GM12891 (cell line): ENCODE data around the gene RAET1G.

Experiments
- DNase-seq: peaks from one replicate; pipeline ENCODE4 v3.0.0; 2011; ENCODE audit warnings: low spot score; ENCODE audit not compliant: insufficient read length
- FAIRE-seq: peaks from 2 replicates; lab custom pipeline; 2011; peaks lifted over from hg19 to GRCh38; lab: Jason Lieb, UNC
- PAX5 ChIP-seq: IDR thresholded peaks from 2 replicates; pipeline ENCODE4 v1.6.1; 2011; ENCODE audit warnings: low read length, moderate library complexity, mild to moderate bottlenecking; ENCODE audit not compliant: insufficient read depth, severe bottlenecking
- POLR2A ChIP-seq: IDR thresholded peaks from 2 replicates; pipeline ENCODE4 v1.6.1; 2011; ENCODE audit warnings: low read depth, low read length, control low read depth
- POLR2AphosphoS5 ChIP-seq: IDR thresholded peaks from 2 replicates; pipeline ENCODE4 v1.6.1; 2011; ENCODE audit warnings: low read depth, low read length, control low read depth
- POU2F2 ChIP-seq: IDR thresholded peaks from 2 replicates; pipeline ENCODE4 v1.6.1; 2011; ENCODE audit warnings: low read depth, mild to moderate bottlenecking, control low read depth, low read length, moderate library complexity
- SPI1 ChIP-seq: IDR thresholded peaks from 2 replicates; pipeline ENCODE4 v1.6.1; 2011; ENCODE audit warnings: low read depth, low read length, control low read depth
- TAF1 ChIP-seq: IDR thresholded peaks from 2 replicates; pipeline ENCODE4 v1.6.1; 2011; ENCODE audit warnings: low read depth, low read length, control low read depth

Gene RAET1G

GRCh38 chr6:149877659-149878058, 45.3 kb downstream of the RAET1G start:
- DNase-seq, result no peak
- no peak for FAIRE-seq
- TF ChIP-seq TAF1 (no peak), POLR2A (no peak), PAX5 (no peak), SPI1 (no peak), POU2F2 (no peak), POLR2AphosphoS5 (no peak)

- FAIRE-seq, result no peak
Observed at GRCh38 chr6:149876241-149876933, 46.5 kb downstream of the RAET1G start.

GRCh38 chr6:149872233-149872632, 50.7 kb downstream of the RAET1G start:
- DNase-seq (no peak), FAIRE-seq (no peak)
- TF ChIP-seq POLR2AphosphoS5 (no peak), POLR2A (no peak), SPI1 (no peak), POU2F2 (no peak), TAF1 (no peak)

More at GRCh38 chr6:149876241-149876933, 46.5 kb downstream of the RAET1G start:
- DNase-seq, result no peak
- TF ChIP-seq TAF1 (no peak), SPI1 (no peak), PAX5 (no peak), POU2F2 (no peak), POLR2AphosphoS5 (no peak), POLR2A (no peak)

GRCh38 chr6:149871182-149871581, 51.7 kb downstream of the RAET1G start:
- no peak for FAIRE-seq
- TF ChIP-seq TAF1 (no peak), SPI1 (no peak), POLR2AphosphoS5 (no peak), POU2F2 (no peak), PAX5 (no peak), POLR2A (no peak)

GRCh38 chr6:149869275-149869892, 53.5 kb downstream of the RAET1G start:
- DNase-seq, result no peak
- no peak for TF ChIP-seq POU2F2
- TF ChIP-seq POLR2A, result no peak
- no peak for TF ChIP-seq POLR2AphosphoS5
- no peak for TF ChIP-seq TAF1
- TF ChIP-seq SPI1, result no peak
- no peak for TF ChIP-seq PAX5
- no peak for FAIRE-seq

More at GRCh38 chr6:149871182-149871581, 51.7 kb downstream of the RAET1G start:
- DNase-seq, result no peak

GRCh38 chr6:149867876-149868640, 54.9 kb downstream of the RAET1G start:
- DNase-seq (no peak), FAIRE-seq (no peak)
- TF ChIP-seq PAX5, result no peak
- TF ChIP-seq POLR2AphosphoS5, result no peak
- TF ChIP-seq TAF1, result no peak
- TF ChIP-seq POU2F2, result no peak
- TF ChIP-seq SPI1, result no peak
- TF ChIP-seq POLR2A, result no peak
